Measurements from ENCODE around the gene PRSS33. TPM values are rescaled to one million over a fixed set of nuclear protein-coding genes. Genes with fewer than 3 reads are reported as not detected.
A peak's percentile ranks its signal among the peaks of the same experiment; 100 is the strongest.

Gene PRSS33
- total and polyA plus RNA-seq, 9 of the 15 experiments (the other 6 are each of a cell fraction or from before 2014, with no cell fraction given) = not detected

DNA sequence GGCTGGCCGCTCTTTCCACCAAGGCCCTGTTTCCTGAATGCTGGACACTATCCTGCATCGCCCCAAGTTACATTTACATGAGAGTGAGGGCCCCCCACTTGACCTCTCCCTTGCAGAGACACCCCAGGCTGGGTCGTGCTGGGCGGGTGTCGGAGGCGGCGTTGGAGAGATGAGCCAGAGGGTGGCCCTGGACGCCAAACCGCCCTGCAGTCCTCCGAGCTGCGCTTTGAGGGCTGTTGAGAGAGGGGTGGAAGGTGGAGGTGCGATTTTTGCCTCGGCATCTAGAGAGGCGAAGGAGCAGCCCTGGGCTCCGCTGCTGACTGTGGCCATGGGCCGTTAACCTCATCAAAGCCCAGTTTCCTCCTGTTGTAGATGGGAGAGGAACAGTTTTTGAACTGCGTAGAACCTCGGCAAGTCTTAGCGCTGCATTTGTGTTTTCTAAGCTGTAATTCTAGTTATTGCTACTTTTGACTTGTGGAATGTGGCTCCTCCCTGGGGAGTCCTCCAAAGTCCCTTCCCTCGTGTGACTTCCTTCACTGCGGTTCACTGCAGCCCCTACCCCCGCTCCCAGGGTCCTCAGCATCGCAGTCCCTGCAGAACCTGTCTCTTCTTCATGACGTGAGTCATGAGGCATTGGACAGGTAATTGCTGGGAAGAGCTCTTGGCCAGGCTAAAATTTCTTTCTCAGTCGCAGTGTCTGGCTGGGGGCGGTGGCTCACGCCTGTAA is 9.3 kb downstream of the PRSS33 start:
- peak; percentile 61 for ATAC-seq
- H3K4me2 ChIP-seq (ENCODE audit: insufficient read depth, low read length) = peak overlapping the region; percentile 93
- H3K27ac ChIP-seq (ENCODE audit: extremely low read depth, low read depth, low read length) = peak overlapping the region; percentile 98
- H3K79me2 ChIP-seq (ENCODE audit: control insufficient read depth, insufficient read depth, low read length) = peaks cover 37% of the 10 kb centered on the region
- H4K20me1 ChIP-seq (replicated peaks; ENCODE audit: control insufficient read depth, insufficient read depth, low read length) = no peaks in the 10 kb centered on the region; the same call in 1 of the 2 replicates
- H3K27me3 ChIP-seq (ENCODE audit: control insufficient read depth in 2 of 2, insufficient read depth in 2 of 2, low read length in 2 of 2) = no peaks in the 10 kb centered on the region
- in situ Hi-C loops (cut with MboI) (no loop called here), intact Hi-C loops (cut with micrococcal nuclease) (loop anchor here (5.0 kb wide), 1 partner anchor 39 kb away; the partner anchor contains the start of gene PRSS21)
- BruUV-seq (replicated peaks) = no TSS peak
- no peaks in the 10 kb centered on the region for H3K9me3 ChIP-seq (replicated peaks; ENCODE audit: control insufficient read depth, insufficient read depth, low read depth, low read length)
- H3K9me1 ChIP-seq (ENCODE audit: control insufficient read depth, insufficient read depth, low read length) = no peaks in the 10 kb centered on the region
- CTCF ChIA-PET (ENCODE audit: low intra/inter-chr PET ratio) = no interaction called here
- H3K4me3 ChIP-seq = peak overlapping the region; percentile 97
- peak in 1 of 4 experiments; percentile 36 for DNase-seq (ENCODE audit: extremely low read depth in 1 of 4, low spot score in 3 of 4)
- 15% methylated on average over 27 of the region's 27 CpGs for WGBS (ENCODE audit: insufficient coverage, low coverage, missing lambda C conversion rate)
- H3K4me1 ChIP-seq (replicated peaks in 1 of 2; ENCODE audit: control insufficient read depth in 2 of 2, insufficient read depth in 2 of 2, low read length in 2 of 2) = peaks cover 10 to 36% of the 10 kb centered on the region in 2 experiments; a peak in 4 of 5 replicates
- POLR2A ChIA-PET = interaction anchor here (0.6 to 3.9 kb wide), 21 partner anchors 9 to 791 kb away, joined by 3 to 28 read pairs (median 5); partner anchors contain the start of genes PRSS33 and SRRM2
- H3K36me3 ChIP-seq (ENCODE audit: control insufficient read depth, insufficient read depth, low read length) = peaks cover 36% of the 10 kb centered on the region
- H2AFZ ChIP-seq (ENCODE audit: low read depth, low read length) = peak overlapping the region; percentile 73
- no peak for FAIRE-seq
- H3K9ac ChIP-seq (ENCODE audit: insufficient read depth in 1 of 2, low read depth in 2 of 2, low read length in 2 of 2) = peak overlapping the region; percentile 99 to 100
- TF ChIP-seq ZNF224 (CRISPR knock-in tag; IDR thresholded peaks at IDR 0.05) (0 out of 2 replicates have a peak, but pooled peaks have one; percentile 0), PKNOX1 (IDR thresholded peaks at IDR 0.05) (no peak), ZNF263 (CRISPR knock-in tag; IDR thresholded peaks at IDR 0.05; ENCODE audit: borderline replicate concordance) (peak; percentile 79), SP1 (CRISPR knock-in tag; IDR thresholded peaks at IDR 0.05) (0 out of 2 replicates have a peak, but pooled peaks have one; percentile 15), ZNF668 (CRISPR knock-in tag; IDR thresholded peaks at IDR 0.05) (no peak), MTA2 (IDR thresholded peaks at IDR 0.05; ENCODE audit: low read depth) (no peak), MCM3 (IDR thresholded peaks at IDR 0.05) (no peak), CHD1 (IDR thresholded peaks at IDR 0.05; ENCODE audit: low read length) (peak; percentile 39), ZNF23 (CRISPR knock-in tag; IDR thresholded peaks at IDR 0.05) (no peak), MAX (CRISPR knock-in tag; IDR thresholded peaks at IDR 0.05) (no peak), KAT2B (IDR thresholded peaks at IDR 0.05; ENCODE audit: low read depth, low read length) (no peak), SIX5 (IDR thresholded peaks at IDR 0.05; ENCODE audit: borderline replicate concordance in 1 of 2, insufficient read depth in 1 of 2, low read depth in 1 of 2, low read length in 2 of 2) (no peak), NFIX (CRISPR knock-in tag; IDR thresholded peaks at IDR 0.05; ENCODE audit: low read depth) (no peak), POLR2H (tag; IDR thresholded peaks at IDR 0.05; ENCODE audit: low read depth) (no peak)
- TF ChIP-seq, protein P1, sequence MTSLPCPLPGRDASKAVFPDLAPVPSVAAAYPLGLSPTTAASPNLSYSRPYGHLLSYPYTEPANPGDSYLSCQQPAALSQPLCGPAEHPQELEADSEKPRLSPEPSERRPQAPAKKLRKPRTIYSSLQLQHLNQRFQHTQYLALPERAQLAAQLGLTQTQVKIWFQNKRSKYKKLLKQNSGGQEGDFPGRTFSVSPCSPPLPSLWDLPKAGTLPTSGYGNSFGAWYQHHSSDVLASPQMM (CRISPR knock-in tag; IDR thresholded peaks at IDR 0.05) = no peak
- TF ChIP-seq, protein P2, sequence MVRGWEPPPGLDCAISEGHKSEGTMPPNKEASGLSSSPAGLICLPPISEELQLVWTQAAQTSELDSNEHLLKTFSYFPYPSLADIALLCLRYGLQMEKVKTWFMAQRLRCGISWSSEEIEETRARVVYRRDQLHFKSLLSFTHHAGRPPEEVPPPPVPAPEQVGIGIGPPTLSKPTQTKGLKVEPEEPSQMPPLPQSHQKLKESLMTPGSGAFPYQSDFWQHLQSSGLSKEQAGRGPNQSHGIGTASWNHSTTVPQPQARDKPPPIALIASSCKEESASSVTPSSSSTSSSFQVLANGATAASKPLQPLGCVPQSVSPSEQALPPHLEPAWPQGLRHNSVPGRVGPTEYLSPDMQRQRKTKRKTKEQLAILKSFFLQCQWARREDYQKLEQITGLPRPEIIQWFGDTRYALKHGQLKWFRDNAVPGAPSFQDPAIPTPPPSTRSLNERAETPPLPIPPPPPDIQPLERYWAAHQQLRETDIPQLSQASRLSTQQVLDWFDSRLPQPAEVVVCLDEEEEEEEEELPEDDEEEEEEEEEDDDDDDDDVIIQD (CRISPR knock-in tag; IDR thresholded peaks at IDR 0.05) = no peak
- TF ChIP-seq, protein P3, sequence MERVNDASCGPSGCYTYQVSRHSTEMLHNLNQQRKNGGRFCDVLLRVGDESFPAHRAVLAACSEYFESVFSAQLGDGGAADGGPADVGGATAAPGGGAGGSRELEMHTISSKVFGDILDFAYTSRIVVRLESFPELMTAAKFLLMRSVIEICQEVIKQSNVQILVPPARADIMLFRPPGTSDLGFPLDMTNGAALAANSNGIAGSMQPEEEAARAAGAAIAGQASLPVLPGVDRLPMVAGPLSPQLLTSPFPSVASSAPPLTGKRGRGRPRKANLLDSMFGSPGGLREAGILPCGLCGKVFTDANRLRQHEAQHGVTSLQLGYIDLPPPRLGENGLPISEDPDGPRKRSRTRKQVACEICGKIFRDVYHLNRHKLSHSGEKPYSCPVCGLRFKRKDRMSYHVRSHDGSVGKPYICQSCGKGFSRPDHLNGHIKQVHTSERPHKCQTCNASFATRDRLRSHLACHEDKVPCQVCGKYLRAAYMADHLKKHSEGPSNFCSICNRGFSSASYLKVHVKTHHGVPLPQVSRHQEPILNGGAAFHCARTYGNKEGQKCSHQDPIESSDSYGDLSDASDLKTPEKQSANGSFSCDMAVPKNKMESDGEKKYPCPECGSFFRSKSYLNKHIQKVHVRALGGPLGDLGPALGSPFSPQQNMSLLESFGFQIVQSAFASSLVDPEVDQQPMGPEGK (CRISPR knock-in tag; IDR thresholded peaks at IDR 0.05; ENCODE audit: borderline replicate concordance) = no peak

Measured in K562 (cell line).